H1 (cell line): ENCODE data around the gene SCGN. TPM values are rescaled to one million over a fixed set of nuclear protein-coding genes. Genes with fewer than 3 reads are reported as not detected.

Experiments
- CTCF ChIA-PET: fragments of 300-600 bp; sonication (Branson Sonifier 250); formaldehyde crosslinking; loops from one replicate; lab custom pipeline; 2021; ENCODE audit not compliant: partially characterized antibody; lab: Charles Lee
- POLR2A ChIA-PET: fragments of 300-600 bp; sonication (Branson Sonifier 250); formaldehyde crosslinking; loops from one replicate; lab custom pipeline; 2021; ENCODE audit warnings: inconsistent platforms; ENCODE audit not compliant: partially characterized antibody; lab: Charles Lee
- DNase-seq, 2 experiments: peaks; one replicate each; pipeline versions ENCODE4 v3.0.0 to v3.0.0-alpha.2; 2010 to 2022; ENCODE audit warnings: low spot score in 2 of 2, low read depth in 1 of 2, mixed read lengths in 1 of 2
- FAIRE-seq: peaks from 2 replicates; lab custom pipeline; 2011; peaks lifted over from hg19 to GRCh38; lab: Jason Lieb, UNC
- H2AFZ ChIP-seq: 2 replicates; pipeline ENCODE4 v1.8.1; 2012; ENCODE audit warnings: low read length, inconsistent platforms
- H2AK5ac ChIP-seq: 2 replicates; pipeline ENCODE4 v1.6.1; 2013; ENCODE audit warnings: low read depth, low read length
- H2BK120ac ChIP-seq: replicated peaks from 2 replicates; pipeline ENCODE3; 2013; ENCODE audit warnings: low read depth, low read length, inconsistent platforms
- H2BK12ac ChIP-seq: 2 replicates; pipeline ENCODE4 v1.6.1; 2013; ENCODE audit warnings: low read depth, low read length
- H2BK15ac ChIP-seq: 2 replicates; pipeline ENCODE4 v1.6.1; 2013; ENCODE audit warnings: low read length
- H2BK20ac ChIP-seq: 2 replicates; pipeline ENCODE4 v1.6.1; 2013; ENCODE audit warnings: low read length
- H2BK5ac ChIP-seq: 2 replicates; pipeline ENCODE4 v1.6.1; 2013; ENCODE audit warnings: low read depth, low read length
- H3K14ac ChIP-seq: 2 replicates; pipeline ENCODE4 v1.6.1; 2013; ENCODE audit warnings: inconsistent platforms; ENCODE audit not compliant: insufficient read length
- H3K18ac ChIP-seq: 2 replicates; pipeline ENCODE4 v1.6.1; 2013; ENCODE audit warnings: low read length; ENCODE audit errors: extremely low read depth
- H3K23ac ChIP-seq: 2 replicates; pipeline ENCODE4 v1.6.1; 2013; ENCODE audit warnings: inconsistent platforms; ENCODE audit not compliant: insufficient read length
- H3K23me2 ChIP-seq: 2 replicates; pipeline ENCODE4 v1.6.1; 2013; ENCODE audit warnings: low read depth, low read length
- H3K27ac ChIP-seq: 2 replicates; pipeline ENCODE4 v1.6.1; 2011; ENCODE audit warnings: low read depth, low read length, inconsistent platforms
- H3K27me3 ChIP-seq, 4 experiments: replicated peaks in 1 of 4; 1 replicate in 1 of 4; 2 replicates in 3 of 4; pipeline versions ENCODE4 v1.6.1 to v1.8.1; 2011 to 2013; ENCODE audit warnings: low read length in 3 of 4, mild to moderate bottlenecking in 3 of 4, inconsistent platforms in 2 of 4, mixed read lengths in 2 of 4, moderate library complexity in 1 of 4; ENCODE audit not compliant: control insufficient read depth in 3 of 4, insufficient read depth in 3 of 4; ENCODE audit errors: extremely low read depth in 1 of 4
- H3K36me3 ChIP-seq, 4 experiments: 2 replicates each; pipeline versions ENCODE4 v1.6.1 to v1.8.1; 2011 to 2013; ENCODE audit warnings: mild to moderate bottlenecking in 4 of 4, low read length in 3 of 4, moderate library complexity in 2 of 4, control low read depth in 1 of 4, inconsistent platforms in 1 of 4; ENCODE audit not compliant: insufficient read depth in 4 of 4, control insufficient read depth in 2 of 4
- H3K4ac ChIP-seq: replicated peaks from 2 replicates; pipeline ENCODE3; 2013; ENCODE audit warnings: low read length, low read depth, mixed read lengths, inconsistent platforms; ENCODE audit not compliant: insufficient read length
- H3K4me1 ChIP-seq, 4 experiments: replicated peaks in 1 of 4; 1 replicate in 1 of 4; 2 replicates in 3 of 4; pipeline versions ENCODE4 v1.6.1 to v1.8.1; 2011 to 2013; ENCODE audit warnings: low read length in 3 of 4, inconsistent platforms in 2 of 4, mixed read lengths in 1 of 4; ENCODE audit not compliant: insufficient read depth in 4 of 4, control insufficient read depth in 3 of 4
- H3K4me2 ChIP-seq, 2 experiments: 2 replicates each; pipeline versions ENCODE4 v1.6.1 to v1.8.1; 2011 to 2013; ENCODE audit warnings: low read depth in 2 of 2, low read length in 2 of 2, control low read depth in 1 of 2, inconsistent platforms in 1 of 2, mild to moderate bottlenecking in 1 of 2; ENCODE audit not compliant: insufficient read depth in 1 of 2
- H3K4me3 ChIP-seq, 4 experiments: fragments of 200-600, 300-600 bp in 1 of 4; sonication (generic), shearing (Covaris generic), sonication (Bioruptor Twin) in 1 of 4; 2 replicates each; pipeline versions ENCODE4 v1.5.1 to v1.8.1; 2011 to 2016; ENCODE audit warnings: low read length in 4 of 4, low read depth in 3 of 4, control low read depth in 2 of 4, inconsistent platforms in 2 of 4, mild to moderate bottlenecking in 2 of 4, mixed read lengths in 1 of 4, moderate library complexity in 1 of 4; ENCODE audit not compliant: insufficient read depth in 2 of 4; ENCODE audit errors: extremely low read depth in 1 of 4
- H3K56ac ChIP-seq: replicated peaks from 2 replicates; pipeline ENCODE3; 2013; ENCODE audit warnings: low read depth, mild to moderate bottlenecking, mixed read lengths, low read length, inconsistent platforms; ENCODE audit not compliant: insufficient read length
- H3K79me1 ChIP-seq: 2 replicates; pipeline ENCODE4 v1.6.1; 2013; ENCODE audit warnings: low read depth, low read length, control low read depth
- H3K79me2 ChIP-seq, 2 experiments: 2 replicates each; pipeline versions ENCODE4 v1.6.1 to v1.8.1; 2012 to 2013; ENCODE audit warnings: low read length in 2 of 2, mild to moderate bottlenecking in 2 of 2, inconsistent platforms in 1 of 2; ENCODE audit not compliant: insufficient read depth in 2 of 2, control insufficient read depth in 1 of 2
- H3K9ac ChIP-seq, 4 experiments: replicated peaks in 1 of 4; 1 replicate in 1 of 4; 2 replicates in 3 of 4; pipeline versions ENCODE4 v1.6.1 to v1.8.1; 2011 to 2013; ENCODE audit warnings: low read depth in 3 of 4, low read length in 3 of 4, control low read depth in 2 of 4, mild to moderate bottlenecking in 2 of 4, moderate library complexity in 2 of 4, inconsistent platforms in 1 of 4; ENCODE audit errors: extremely low read depth in 1 of 4
- H3K9me3 ChIP-seq, 2 experiments: 2 replicates each; pipeline versions ENCODE4 v1.6.1 to v1.8.1; 2012 to 2013; ENCODE audit warnings: mild to moderate bottlenecking in 2 of 2, moderate library complexity in 2 of 2, control low read depth in 1 of 2, inconsistent platforms in 1 of 2, low read depth in 1 of 2, low read length in 1 of 2, mixed read lengths in 1 of 2; ENCODE audit not compliant: insufficient read depth in 2 of 2
- H4K20me1 ChIP-seq, 2 experiments: replicated peaks in 1 of 2; 2 replicates each; pipeline versions ENCODE3 to v1.8.1; 2011 to 2013; ENCODE audit warnings: inconsistent platforms in 2 of 2, low read length in 2 of 2, mild to moderate bottlenecking in 1 of 2; ENCODE audit not compliant: insufficient read depth in 2 of 2, control insufficient read depth in 1 of 2
- H4K5ac ChIP-seq: 2 replicates; pipeline ENCODE4 v1.6.1; 2013; ENCODE audit warnings: low read length, low read depth, mixed read lengths, inconsistent platforms; ENCODE audit not compliant: insufficient read length
- H4K8ac ChIP-seq: 2 replicates; pipeline ENCODE4 v1.8.0; 2013; ENCODE audit warnings: mild to moderate bottlenecking, moderate library complexity, low read length, inconsistent platforms; ENCODE audit not compliant: insufficient read depth; ENCODE audit errors: extremely low read depth
- H4K91ac ChIP-seq: replicated peaks from 2 replicates; pipeline ENCODE3; 2013; ENCODE audit warnings: low read length, mixed read lengths, inconsistent platforms; ENCODE audit not compliant: insufficient read length
- FOSL1 ChIP-seq: IDR thresholded peaks from 2 replicates; pipeline ENCODE4 v1.6.1; 2011; ENCODE audit warnings: mild to moderate bottlenecking, low read depth, low read length, moderate library complexity; ENCODE audit not compliant: insufficient read depth
- KDM5A ChIP-seq: fragments of 200-600 bp; IDR thresholded peaks from 2 replicates; pipeline ENCODE4 v1.7.1; 2012; ENCODE audit warnings: mild to moderate bottlenecking, low read length, inconsistent platforms, mixed read lengths
- SIRT6 ChIP-seq: IDR thresholded peaks from one replicate; pipeline ENCODE4 v1.7.1; 2012; ENCODE audit warnings: low read length, inconsistent platforms
- SUZ12 ChIP-seq: fragments of 200-600 bp; sonication (generic); IDR thresholded peaks from 2 replicates; pipeline ENCODE4 v1.6.1; 2012; ENCODE audit warnings: mild to moderate bottlenecking, inconsistent platforms, low read length, moderate library complexity, mixed read lengths
- TCF12 ChIP-seq: IDR thresholded peaks from 2 replicates; pipeline ENCODE4 v1.6.1; 2011; ENCODE audit warnings: low read depth, mild to moderate bottlenecking, low read length
- WGBS, 2 experiments: shearing (Covaris generic) in 1 of 2; methylation state at CpG; one replicate each; pipeline versions ENCODE4 v1.1.6 to v1.1.7; 2013 to 2015; ENCODE audit warnings: low lambda C conversion rate in 2 of 2, mixed read lengths in 2 of 2, inconsistent platforms in 1 of 2, low coverage in 1 of 2, missing lambda C conversion rate in 1 of 2; ENCODE audit not compliant: insufficient replicate concordance in 2 of 2, insufficient coverage in 1 of 2, insufficient read length in 1 of 2; ENCODE audit errors: extremely low coverage in 1 of 2, missing lambda C conversion rate in 1 of 2; 5-methylcytosine and 5-hydroxymethylcytosine counted together
- polyA plus RNA-seq, 7 experiments: library from polyadenylated mRNA; depleted of rRNA in 3 of 7; stranded (reverse) in 5 of 7; unstranded in 2 of 7; fragments of >200 nt in 5 of 7; fragments of 200-250 nt in 2 of 7; gene quantifications; 1 replicate in 5 of 7; 2 replicates in 1 of 7; 4 replicates in 1 of 7; pipeline versions ENCODE4 v1.2.1 to v1.2.3, GENCODE V29; 2011 to 2013; ENCODE audit warnings: missing spikeins in 2 of 7, mixed read lengths in 2 of 7
- total RNA-seq: library from RNA; stranded (reverse); fragmentation: NEBNext Ultra II Directional; extraction: Animal tissue kit (Norgen Biotek cat#: 25700); gene quantifications from 2 replicates; pipeline ENCODE4 v1.2.1, GENCODE V29; 2021

The SCGN gene
- total and polyA plus RNA-seq, 2 of the 8 experiments (the other 6 are each of a cell fraction or from before 2014, with no cell fraction given): not detected

DNA sequence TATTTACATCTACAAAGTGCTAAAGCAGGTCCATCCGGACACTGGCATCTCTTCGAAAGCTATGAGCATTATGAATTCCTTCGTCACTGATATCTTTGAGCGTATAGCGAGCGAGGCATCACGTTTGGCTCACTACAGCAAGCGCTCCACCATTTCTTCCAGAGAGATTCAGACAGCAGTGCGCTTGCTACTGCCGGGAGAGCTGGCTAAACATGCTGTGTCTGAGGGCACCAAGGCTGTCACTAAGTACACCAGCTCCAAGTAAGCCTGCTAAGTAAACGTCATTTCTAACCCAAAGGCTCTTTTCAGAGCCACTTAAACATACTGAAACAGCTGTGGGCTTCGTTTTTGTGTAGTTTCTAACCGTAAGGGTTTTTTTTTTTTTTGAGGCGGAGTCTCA, 75.0 kb downstream of the SCGN start:
- no peak for DNase-seq
- Histone ChIP-seq H3K4me1 (no peaks in the 10 kb centered on the region), H2BK5ac (no peak overlapping the region), H2BK120ac (no peak overlapping the region), H3K79me2 (no peaks in the 10 kb centered on the region), H2BK12ac (no peak overlapping the region), H2AFZ (peak overlapping the region; percentile 52; the same call in 1 of the 2 replicates), H3K4me3 (no peak overlapping the region), H3K14ac (no peak overlapping the region), H3K56ac (no peak overlapping the region), H3K23me2 (no peaks in the 10 kb centered on the region), H4K91ac (no peak overlapping the region), H3K36me3 (no peaks in the 10 kb centered on the region), H3K4me2 (no peak overlapping the region), H4K5ac (no peak overlapping the region), H4K8ac (no peak overlapping the region), H3K9ac (no peak overlapping the region), H3K4ac (no peak overlapping the region), H4K20me1 (no peaks in the 10 kb centered on the region), H2BK15ac (no peak overlapping the region), H2BK20ac (no peak overlapping the region), H3K27ac (no peak overlapping the region), H3K23ac (no peak overlapping the region), H3K79me1 (no peaks in the 10 kb centered on the region), H3K18ac (no peak overlapping the region), H2AK5ac (no peak overlapping the region), H3K9me3 (no peaks in the 10 kb centered on the region), H3K27me3 (no peaks in the 10 kb centered on the region)
- TF ChIP-seq FOSL1 (no peak), KDM5A (no peak), SUZ12 (no peak), SIRT6 (no peak), TCF12 (no peak)
- ChIA-PET POLR2A (no interaction called here), CTCF (interaction anchor here (0.6 to 2.1 kb wide), 7 partner anchors 9 to 1674 kb away, joined by 3 to 12 read pairs (median 3); no protein-coding TSS in a partner anchor)
- FAIRE-seq: no peak
- WGBS, 2 experiments: 94% methylated on average over 14 of the region's 14 CpGs; no CpG with 5 or more reads in 1 of the 2 experiments
